HG02642 (cell line): Measurements from ENCODE around the gene ABCD4.
"Not testable (repeated sequence)": the region's sequence is repeated elsewhere in the genome, so short reads cannot be mapped to it uniquely, and the experiment has no call there.

ENCODE experiments used
- ATAC-seq: cut with Tn5 transposase; IDR thresholded peaks from one replicate; pipeline ENCODE4 v1.9.1; 2021; ENCODE audit warnings: mild to moderate bottlenecking; ENCODE audit not compliant: unreplicated experiment, poor library complexity

The ABCD4 gene

GRCh38 chr14:74308695-74309094 lies 6.0 kb upstream of the ABCD4 start:
- ATAC-seq = no peak

- peak; percentile 4 for ATAC-seq
Measured at GRCh38 chr14:74302152-74302628, 544 bp downstream of the ABCD4 start.

- ATAC-seq = no peak
Measured at GRCh38 chr14:74301594-74302151, 1.1 kb downstream of the ABCD4 start.

GRCh38 chr14:74299061-74299545 lies 3.6 kb downstream of the ABCD4 start:
- ATAC-seq = no peak

- no peak for ATAC-seq
Measured at GRCh38 chr14:74297986-74298385, 4.7 kb downstream of the ABCD4 start.

- ATAC-seq = no peak
Measured at GRCh38 chr14:74296037-74296467, 6.7 kb downstream of the ABCD4 start.

- no peak for ATAC-seq
Measured at GRCh38 chr14:74293606-74294005, 9.1 kb downstream of the ABCD4 start.

GRCh38 chr14:74292061-74292460 lies 10.7 kb downstream of the ABCD4 start:
- ATAC-seq = no peak

GRCh38 chr14:74290415-74290814 lies 12.3 kb downstream of the ABCD4 start:
- no peak for ATAC-seq

GRCh38 chr14:74289801-74290200 lies 12.9 kb downstream of the ABCD4 start:
- ATAC-seq = no peak

GRCh38 chr14:74286736-74287135 lies 16.0 kb downstream of the ABCD4 start:
- no peak for ATAC-seq

GRCh38 chr14:74281069-74281468 lies 21.7 kb downstream of the ABCD4 start:
- no peak for ATAC-seq

GRCh38 chr14:74278080-74278479 lies 24.7 kb downstream of the ABCD4 start:
- no peak for ATAC-seq

- ATAC-seq = no peak
Measured at GRCh38 chr14:74275241-74275841, 27.4 kb downstream of the ABCD4 start.

GRCh38 chr14:74271365-74271764 lies 31.4 kb downstream of the ABCD4 start:
- no peak for ATAC-seq

- ATAC-seq = not testable (repeated sequence)
Measured at GRCh38 chr14:74270382-74271177, 32.2 kb downstream of the ABCD4 start.

GRCh38 chr14:74267588-74267987 lies 35.1 kb downstream of the ABCD4 start:
- no peak for ATAC-seq

GRCh38 chr14:74265301-74265965 lies 37.3 kb downstream of the ABCD4 start:
- ATAC-seq = no peak

GRCh38 chr14:74263921-74264320 lies 38.8 kb downstream of the ABCD4 start:
- no peak for ATAC-seq

GRCh38 chr14:74263181-74263580 lies 39.6 kb downstream of the ABCD4 start:
- no peak for ATAC-seq

- ATAC-seq = no peak
Measured at GRCh38 chr14:74262076-74262475, 40.7 kb downstream of the ABCD4 start.
